Measurements from ENCODE around the gene TSPAN15.
"Not testable (repeated sequence)": the region's sequence is repeated elsewhere in the genome, so short reads cannot be mapped to it uniquely, and the experiment has no call there.

Gene TSPAN15

DNA sequence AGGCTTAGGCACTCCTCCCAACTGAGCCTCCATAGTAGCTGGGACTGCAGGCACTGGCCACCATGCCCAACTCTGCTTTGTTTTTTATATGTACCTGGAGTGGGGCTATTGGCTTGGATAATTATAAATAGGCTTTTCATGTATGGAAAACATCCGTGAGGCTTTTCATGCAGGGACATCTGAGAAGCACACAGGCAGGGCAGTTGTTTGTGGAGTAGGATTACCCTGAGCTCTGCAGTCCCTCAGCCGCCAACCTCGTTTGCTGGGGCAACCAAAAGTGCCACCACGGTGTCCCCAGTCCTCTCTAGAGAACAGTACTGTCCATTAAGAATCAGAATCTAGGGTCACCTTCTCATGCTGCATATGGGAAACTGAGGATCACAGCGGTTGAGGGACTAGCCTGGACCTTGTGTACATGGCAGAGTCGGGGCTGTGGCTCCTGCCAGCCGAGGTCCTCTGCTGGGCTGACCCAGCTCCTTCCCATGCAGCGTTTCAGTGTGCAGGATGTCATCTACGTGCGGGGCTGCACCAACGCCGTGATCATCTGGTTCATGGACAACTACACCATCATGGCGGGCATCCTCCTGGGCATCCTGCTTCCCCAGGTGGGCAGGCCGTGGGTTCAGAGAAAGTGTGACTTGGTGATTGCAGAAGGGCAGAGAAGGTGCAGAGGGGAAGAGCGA is 54.5 kb downstream of the TSPAN15 start:
- no peak for DNase-seq

DNA sequence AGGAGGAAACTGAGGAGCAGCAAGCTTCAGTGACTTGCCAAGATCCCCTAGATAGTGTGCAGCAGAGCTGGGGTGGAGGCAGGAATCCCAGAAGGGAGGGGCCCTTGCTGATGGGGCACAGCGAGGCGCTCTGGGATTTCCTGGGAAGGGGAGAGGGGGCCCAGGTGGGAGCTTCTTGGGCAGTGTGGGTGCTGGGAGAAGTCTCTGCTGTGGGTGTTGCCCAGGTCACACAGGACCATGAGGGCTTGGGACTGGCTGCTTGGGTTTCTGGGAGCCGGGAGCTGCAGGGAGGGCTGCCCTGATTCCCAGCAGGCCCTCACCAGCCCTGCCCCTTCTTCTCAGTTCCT is 55.2 kb downstream of the TSPAN15 start:
- no peak for DNase-seq

GRCh38 chr10:69506834-69507713 is 55.8 kb downstream of the TSPAN15 start:
- DNase-seq, result peak; percentile 50

GRCh38 chr10:69508738-69509340 is 57.6 kb downstream of the TSPAN15 start:
- no peak for DNase-seq

DNA sequence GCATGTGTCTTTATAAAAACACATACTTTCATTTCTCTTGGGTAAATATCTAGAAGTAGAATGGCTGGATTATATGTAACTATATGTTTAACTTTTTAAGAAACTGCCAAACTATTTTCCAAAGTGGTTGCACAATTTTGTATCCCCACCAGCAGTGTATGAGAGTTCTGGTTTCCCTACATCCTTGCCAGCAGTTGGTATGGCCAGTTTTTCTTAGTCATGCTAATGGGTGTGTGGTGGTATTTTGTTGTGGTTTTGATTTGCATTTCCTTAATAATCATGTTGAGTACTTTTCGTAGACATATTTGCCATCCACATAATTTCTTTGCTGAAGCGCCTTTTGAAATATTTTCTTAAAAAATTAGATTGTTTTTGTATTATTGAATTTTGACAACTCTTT is 61.6 kb downstream of the TSPAN15 start:
- DNase-seq, result no peak

GRCh38 chr10:69513617-69514016 is 62.4 kb downstream of the TSPAN15 start:
- DNase-seq, result no peak

- DNase-seq, result peak; percentile 77
These were observed 64.5 kb downstream of the TSPAN15 start for GRCh38 chr10:69515699-69516259.

DNA sequence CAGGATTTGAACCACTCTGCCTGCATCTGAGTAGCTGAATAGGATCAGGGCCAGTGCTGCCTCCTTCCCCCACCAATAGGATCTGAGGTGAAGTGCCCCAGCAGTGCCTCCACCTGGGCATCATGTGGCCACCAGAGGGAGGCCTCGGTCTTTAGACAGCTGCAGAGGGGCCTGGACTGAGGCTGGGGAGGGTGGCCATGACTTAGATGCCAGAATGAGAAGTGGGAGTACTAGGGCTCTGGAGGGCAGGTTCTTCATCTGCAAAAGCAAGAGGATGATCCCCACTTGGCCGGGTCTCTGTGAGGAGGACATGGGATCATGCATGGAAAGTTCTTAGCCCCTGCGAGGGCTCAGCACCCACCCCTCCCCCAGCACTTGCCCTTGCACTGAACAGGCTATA is 65.1 kb downstream of the TSPAN15 start:
- DNase-seq, result peak; percentile 23

DNA sequence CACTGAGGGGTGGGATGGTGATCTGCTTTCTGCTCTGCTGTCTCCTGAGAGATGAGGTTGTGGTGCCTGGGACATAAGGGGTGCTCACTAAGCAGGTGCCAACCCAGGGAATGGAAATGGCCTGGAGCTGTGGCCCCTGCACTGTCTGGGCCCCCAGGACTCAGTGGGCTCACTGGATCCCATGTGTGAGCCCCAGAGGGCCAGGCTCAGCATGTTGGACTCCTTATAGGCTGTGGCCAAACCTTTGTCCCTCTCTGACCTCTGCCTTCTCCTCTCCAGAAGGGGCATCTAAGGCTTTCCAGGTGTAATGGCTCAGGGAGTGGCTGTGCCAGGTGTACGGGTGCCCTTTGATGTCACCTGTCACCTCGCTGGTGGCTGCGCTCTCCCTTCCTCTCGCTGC is 65.5 kb downstream of the TSPAN15 start:
- no peak for DNase-seq

- no peak for DNase-seq
These were observed 66.1 kb downstream of the TSPAN15 start for GRCh38 chr10:69517271-69517848.

GRCh38 chr10:69527961-69528360 is 76.7 kb downstream of the TSPAN15 start:
- no peak for DNase-seq

DNA sequence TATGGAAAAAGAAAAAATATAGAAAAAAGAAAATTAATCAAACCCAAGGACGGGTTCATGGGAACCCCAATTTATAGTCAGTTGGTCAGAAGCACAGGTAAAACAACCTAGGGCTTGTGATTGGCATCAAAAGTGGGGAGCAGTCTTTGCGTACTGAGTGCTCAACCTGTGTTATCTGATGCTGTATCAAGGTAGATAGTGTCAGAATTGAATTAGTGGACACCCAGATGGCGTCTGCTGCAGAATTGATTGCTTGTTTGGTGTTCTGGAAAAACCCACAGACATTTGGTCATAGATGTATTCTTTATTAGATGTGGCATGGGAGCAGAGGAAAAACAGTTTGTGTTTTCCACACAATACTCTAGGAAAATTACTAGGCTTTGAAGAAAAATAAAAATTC is 82.4 kb downstream of the TSPAN15 start:
- DNase-seq, result no peak

DNA sequence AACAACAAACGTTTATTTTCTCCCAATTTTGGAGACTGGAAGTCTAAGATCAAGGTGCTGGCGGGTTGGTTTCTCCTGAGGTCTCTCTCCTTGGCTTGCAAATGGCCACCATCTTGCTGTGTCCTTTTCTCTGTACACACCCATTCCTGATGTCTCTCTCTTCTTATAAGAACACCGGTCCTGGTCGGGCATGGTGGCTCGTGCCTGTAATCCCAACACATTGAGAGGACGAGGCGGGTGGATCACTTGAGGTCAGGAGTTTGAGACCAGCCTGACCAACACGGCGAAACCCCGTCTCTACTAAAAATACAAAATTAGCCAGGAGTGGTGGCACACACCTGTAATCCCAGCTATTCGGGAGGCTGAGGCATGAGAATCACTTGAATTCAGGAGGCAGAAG is 85.3 kb downstream of the TSPAN15 start:
- DNase-seq, result not testable (repeated sequence)

DNA sequence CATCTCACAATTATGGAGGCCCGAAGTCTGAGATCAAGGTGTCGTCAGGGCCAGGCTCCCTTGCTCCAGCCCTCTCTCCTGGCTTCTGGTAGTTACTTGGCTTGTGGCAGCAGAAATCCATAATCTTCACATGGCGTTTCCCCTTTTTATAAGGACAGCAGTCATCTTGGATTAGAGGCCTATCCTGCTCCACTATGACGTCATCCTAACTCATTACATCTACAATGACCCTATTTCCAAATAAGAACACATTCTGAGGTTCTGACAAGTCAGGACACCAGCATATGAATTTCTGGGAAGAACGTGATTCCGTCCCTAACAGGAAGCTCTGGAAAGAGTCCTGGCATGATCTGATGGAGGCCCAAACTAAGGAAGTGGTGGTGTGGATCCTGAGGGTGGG is 86.2 kb downstream of the TSPAN15 start:
- no peak for DNase-seq

DNA sequence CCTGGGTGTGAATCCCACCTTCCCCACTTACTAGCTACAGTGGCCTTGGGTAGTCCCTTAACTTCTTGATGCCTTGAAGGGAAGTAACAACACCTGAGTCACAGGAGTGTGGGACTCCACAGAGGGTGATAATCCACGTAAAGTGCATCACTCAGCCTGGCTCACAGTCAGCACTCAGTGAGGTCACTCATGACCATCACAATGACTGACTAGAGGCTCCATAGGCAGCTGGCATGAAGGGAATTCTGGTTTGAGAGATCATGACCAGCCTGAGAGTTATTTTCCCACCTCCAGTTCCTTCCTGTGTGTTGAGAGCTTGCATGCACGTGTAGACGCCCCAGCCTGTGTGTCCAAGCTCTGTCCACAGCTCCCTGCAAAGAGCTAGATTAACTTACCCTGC is 87.2 kb downstream of the TSPAN15 start:
- no peak for DNase-seq

DNA sequence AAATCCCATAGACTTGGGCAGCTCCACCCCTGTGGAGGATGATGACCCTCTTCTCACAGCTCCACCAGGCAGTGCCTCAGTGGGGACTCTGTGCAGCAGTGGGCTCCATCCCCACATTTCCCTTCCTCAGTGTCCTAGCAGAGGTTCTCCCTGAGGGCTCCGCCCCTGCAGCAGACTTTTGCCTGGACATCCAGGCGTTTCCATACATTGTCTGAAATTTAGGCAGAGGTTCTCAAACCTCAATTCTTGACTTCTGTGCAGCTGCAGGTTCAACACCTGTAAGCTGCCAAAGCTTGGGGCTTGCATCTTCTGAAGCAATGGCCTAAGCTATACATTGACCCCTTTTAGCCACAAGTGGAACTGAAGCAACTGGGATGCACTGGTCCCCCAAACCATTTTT is 90.2 kb downstream of the TSPAN15 start:
- DNase-seq, result no peak

- no peak for DNase-seq
These were observed 98.7 kb downstream of the TSPAN15 start for GRCh38 chr10:69549959-69550358.

- no peak for DNase-seq
These were observed 101.0 kb downstream of the TSPAN15 start for GRCh38 chr10:69552268-69552667.

DNA sequence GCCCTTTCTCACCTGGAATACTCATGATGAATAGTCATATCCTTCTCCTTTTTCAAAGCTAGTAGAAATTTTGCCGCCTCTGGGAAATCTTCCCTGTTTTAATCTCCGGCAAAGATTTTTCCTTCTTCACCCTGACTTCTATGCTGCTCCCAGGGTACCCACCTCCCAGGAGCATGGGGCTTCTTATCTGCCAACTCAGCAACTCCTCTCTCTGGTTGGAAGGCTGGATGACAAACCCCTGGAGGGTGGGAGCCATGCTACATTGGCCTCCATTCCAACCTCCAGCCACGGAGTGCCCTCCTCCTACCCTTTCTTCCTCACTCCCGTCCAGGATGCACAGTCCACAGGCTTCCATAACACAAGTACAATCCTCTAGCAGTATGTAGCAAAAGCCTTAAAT is 102.1 kb downstream of the TSPAN15 start:
- DNase-seq, result no peak

GRCh38 chr10:69554611-69555010 is 103.3 kb downstream of the TSPAN15 start:
- no peak for DNase-seq

All from CD4-positive, alpha-beta T cell treated with Interleukin-21 for 1 hour (primary cell).